SKM-1 treated with dmso at 0.1 percent for 144 hours (cell line): ENCODE measurements around the gene ATP6V1C2.

ENCODE experiments used
- DNase-seq: peaks from one replicate; lab custom pipeline; 2025; ENCODE audit not compliant: unreplicated experiment; lab: John Stamatoyannopoulos, UW

ATP6V1C2 gene

GRCh38 chr2:10832203-10832936, 110.9 kb downstream of the ATP6V1C2 start:
- DNase-seq, result peak; percentile 67

- DNase-seq, result no peak
These were observed 111.6 kb downstream of the ATP6V1C2 start for GRCh38 chr2:10833021-10833420.

DNA sequence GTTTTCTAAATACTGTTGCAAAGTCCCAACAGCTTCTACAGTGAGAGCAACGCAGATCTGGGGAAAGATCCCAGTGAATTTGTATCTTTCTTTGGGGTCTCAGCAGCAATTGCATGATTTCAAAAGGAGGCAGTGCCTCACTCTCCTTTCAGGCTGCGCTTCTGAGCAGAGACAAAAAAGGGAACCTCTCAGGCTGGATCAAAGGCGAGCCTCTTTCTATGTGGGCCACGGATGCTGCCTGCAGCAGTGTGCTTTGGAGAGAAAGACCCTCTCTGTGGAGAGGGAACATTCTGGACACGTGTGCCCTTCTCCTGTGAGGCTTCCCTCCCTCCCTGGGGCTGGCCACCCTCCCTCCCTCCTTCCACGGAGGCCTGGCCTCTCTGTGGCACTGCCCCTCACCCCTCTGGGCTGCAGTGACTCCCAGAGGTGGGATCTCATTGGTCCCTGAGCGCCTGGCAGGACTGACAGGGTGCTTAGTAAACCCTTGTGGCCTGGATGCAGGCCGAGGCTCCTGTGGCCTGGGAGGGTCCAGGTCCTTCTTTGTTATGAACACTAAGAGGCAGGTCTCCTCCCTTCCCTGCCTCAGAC, 112.7 kb downstream of the ATP6V1C2 start:
- no peak for DNase-seq
